Iris pigment epithelial cell (primary cell): ENCODE data around the gene CPT1A.

Experiments used
- DNase-seq: peaks from one replicate; pipeline ENCODE4 v3.0.0-alpha.2; 2011; ENCODE audit warnings: low read depth

CPT1A gene

GRCh38 chr11:68798221-68798813 lies 43.4 kb downstream of the CPT1A start:
- peak; percentile 15 for DNase-seq

- DNase-seq, result no peak
Observed at GRCh38 chr11:68796801-68797200, 44.9 kb downstream of the CPT1A start.

- DNase-seq, result peak; percentile 67
Observed at GRCh38 chr11:68792400-68792966, 49.2 kb downstream of the CPT1A start.

- DNase-seq, result no peak
Observed at GRCh38 chr11:68784653-68785052, 57.1 kb downstream of the CPT1A start.

GRCh38 chr11:68783216-68783821 lies 58.4 kb downstream of the CPT1A start:
- DNase-seq, result no peak

GRCh38 chr11:68782711-68783110 lies 59.0 kb downstream of the CPT1A start:
- no peak for DNase-seq

GRCh38 chr11:68780829-68781228 lies 60.9 kb downstream of the CPT1A start:
- DNase-seq, result peak; percentile 14

GRCh38 chr11:68778205-68778604 lies 63.5 kb downstream of the CPT1A start:
- no peak for DNase-seq

- DNase-seq, result no peak
Observed at GRCh38 chr11:68776442-68777235, 65.1 kb downstream of the CPT1A start.

GRCh38 chr11:68775951-68776388 lies 65.7 kb downstream of the CPT1A start:
- no peak for DNase-seq

- no peak for DNase-seq
Observed at GRCh38 chr11:68774194-68774585, 67.5 kb downstream of the CPT1A start.

GRCh38 chr11:68773521-68774193 lies 68.1 kb downstream of the CPT1A start:
- DNase-seq, result peak; percentile 70

- DNase-seq, result no peak
Observed at GRCh38 chr11:68772936-68773335, 68.8 kb downstream of the CPT1A start.

- DNase-seq, result no peak
Observed at GRCh38 chr11:68770781-68771180, 70.9 kb downstream of the CPT1A start.

GRCh38 chr11:68767672-68768071 lies 74.0 kb downstream of the CPT1A start:
- no peak for DNase-seq

- DNase-seq, result no peak
Observed at GRCh38 chr11:68766786-68767185, 74.9 kb downstream of the CPT1A start.

GRCh38 chr11:68764746-68765145 lies 77.0 kb downstream of the CPT1A start:
- DNase-seq, result no peak

GRCh38 chr11:68763926-68764657 lies 77.6 kb downstream of the CPT1A start:
- DNase-seq, result no peak

- no peak for DNase-seq
Observed at GRCh38 chr11:68763181-68763721, 78.5 kb downstream of the CPT1A start.

- no peak for DNase-seq
Observed at GRCh38 chr11:68762481-68762880, 79.2 kb downstream of the CPT1A start.

- no peak for DNase-seq
Observed at GRCh38 chr11:68761801-68762200, 79.9 kb downstream of the CPT1A start.
